Middle frontal gyrus (tissue), 1 donor: Measurements from ENCODE around the gene CAMK2G.
A peak's percentile ranks its signal among the peaks of the same experiment; 100 is the strongest.

Experiments
- DNase-seq: peaks from one replicate; pipeline ENCODE4 v3.0.0-alpha.2; 2015; ENCODE audit warnings: low spot score; ENCODE audit errors: extremely low spot score

Gene CAMK2G

DNA sequence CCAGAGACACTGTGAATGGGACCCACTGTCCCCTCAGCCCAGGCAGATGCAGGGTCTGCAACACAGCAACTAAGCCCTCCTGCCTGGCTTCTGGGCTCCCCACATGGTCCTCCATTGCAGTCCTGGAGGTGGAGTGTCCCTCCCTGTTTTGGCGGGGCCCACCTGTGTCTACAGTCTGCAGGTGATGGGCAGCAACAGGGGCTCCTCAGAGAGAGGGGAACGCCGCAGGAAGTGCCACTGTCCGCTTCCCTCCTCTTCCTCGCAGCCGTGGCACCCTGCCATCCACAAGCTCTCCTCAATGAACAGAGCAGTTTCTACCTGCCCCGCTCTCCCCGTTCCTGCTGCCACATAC is 9.3 kb downstream of the CAMK2G start:
- no peak for DNase-seq

DNA sequence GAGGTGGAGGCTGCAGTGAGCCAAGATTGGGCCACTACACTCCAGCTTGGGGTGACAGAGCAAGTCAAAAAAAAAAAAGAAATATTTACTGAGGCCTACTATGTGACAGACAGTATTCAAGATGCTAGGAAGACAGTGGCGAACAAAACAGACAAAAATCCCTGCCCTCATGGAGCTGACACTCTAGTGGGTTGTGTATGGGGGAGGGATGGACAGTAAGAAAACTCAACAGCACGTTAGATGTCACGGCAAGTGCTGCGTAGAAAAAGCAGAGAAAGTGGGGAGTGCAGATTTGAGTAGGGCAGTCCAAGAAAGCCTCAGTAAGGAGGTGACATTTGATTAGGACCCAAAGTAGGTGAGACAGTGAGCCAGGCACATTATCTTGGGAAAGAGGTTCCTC is 10.1 kb downstream of the CAMK2G start:
- no peak for DNase-seq

DNA sequence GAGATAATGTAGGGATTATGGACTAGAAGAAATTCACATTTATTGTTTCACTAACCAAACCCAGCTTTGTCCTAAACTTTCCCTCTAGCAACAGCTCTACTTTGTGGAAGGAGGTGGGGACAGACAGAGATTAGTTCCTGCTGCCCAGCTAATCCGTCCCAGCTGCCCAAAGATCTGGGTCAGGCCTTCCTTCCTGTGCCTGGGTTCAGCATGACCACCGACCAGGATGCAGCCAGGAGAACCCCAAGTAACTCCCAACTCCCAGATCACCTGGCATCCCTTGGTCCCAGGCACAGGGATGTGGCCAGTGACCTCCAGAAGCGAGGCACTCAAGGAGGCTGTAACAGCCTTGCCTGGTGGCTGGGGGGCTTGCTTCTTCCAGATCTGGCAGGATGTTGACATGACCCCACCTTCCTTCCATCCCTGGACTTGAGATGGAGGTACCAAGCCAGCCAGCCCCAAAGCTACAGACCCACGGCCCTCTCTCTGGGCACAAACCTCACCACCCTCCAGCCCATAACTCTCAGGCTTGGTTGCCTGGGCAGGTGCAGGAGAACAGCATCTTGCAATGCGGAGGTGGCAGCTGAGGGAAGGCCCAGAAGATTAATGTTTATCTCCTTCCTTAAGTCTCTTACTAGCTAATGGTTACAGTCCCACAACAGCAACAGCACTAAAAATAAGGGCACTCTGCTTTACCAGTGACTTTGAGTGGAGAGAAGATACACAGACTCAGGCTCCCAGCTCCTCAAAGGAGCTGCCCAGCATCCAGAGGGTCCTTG is 11.1 kb downstream of the CAMK2G start:
- DNase-seq: no peak

DNA sequence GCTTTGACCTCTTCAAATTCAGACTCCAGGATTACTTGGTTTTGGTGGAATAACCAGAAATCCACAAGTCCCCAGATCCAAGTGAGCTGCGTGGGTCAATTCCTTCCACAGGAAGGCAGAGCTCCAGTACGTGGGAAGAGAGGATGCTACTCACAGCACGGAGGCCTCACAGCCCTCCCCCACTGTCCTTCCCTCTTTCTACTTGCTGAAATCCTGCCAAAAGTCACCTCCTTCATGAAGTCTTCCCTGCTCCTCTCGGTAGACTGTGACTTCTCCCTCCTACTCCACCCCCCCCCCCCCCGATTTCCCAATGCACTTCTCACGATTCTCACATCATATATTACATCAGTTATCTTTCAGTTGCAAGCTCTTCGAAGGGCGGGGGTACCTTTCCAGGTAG is 12.3 kb downstream of the CAMK2G start:
- DNase-seq: peak; percentile 48

DNA sequence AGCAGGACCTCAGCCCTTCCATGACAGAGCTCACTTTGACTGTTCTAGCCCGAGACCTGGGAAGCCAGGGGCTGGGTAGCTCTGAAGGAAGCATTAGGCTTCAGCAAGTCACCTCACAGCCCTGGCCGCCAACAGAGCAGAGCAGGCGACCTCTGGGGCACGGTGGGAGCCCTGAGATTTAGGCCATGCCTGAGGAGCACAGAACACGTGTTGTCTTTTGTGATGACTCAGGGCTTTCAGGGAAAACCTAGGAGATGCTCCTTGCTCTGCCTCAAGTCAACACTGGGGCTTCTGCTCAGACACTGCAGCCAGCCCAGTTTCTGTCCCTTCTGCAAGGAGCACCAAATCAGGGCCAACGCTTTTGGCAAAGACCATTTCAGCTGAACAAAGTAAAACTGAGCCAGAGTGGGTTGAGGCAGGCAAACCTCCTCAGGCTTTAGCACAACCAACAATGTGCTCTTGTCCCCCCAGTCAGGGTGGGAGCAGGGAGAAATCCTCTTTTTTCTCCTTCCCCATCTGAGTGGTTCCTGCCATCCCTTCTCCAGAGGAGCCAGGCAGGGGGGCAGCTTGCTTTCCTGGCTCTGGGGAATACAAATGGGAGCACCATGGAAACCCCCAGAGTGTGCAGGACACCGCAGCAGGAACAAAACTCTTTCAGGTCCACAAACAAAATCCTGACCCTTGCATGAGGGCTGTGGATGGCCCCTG is 14.4 kb downstream of the CAMK2G start:
- no peak for DNase-seq

DNA sequence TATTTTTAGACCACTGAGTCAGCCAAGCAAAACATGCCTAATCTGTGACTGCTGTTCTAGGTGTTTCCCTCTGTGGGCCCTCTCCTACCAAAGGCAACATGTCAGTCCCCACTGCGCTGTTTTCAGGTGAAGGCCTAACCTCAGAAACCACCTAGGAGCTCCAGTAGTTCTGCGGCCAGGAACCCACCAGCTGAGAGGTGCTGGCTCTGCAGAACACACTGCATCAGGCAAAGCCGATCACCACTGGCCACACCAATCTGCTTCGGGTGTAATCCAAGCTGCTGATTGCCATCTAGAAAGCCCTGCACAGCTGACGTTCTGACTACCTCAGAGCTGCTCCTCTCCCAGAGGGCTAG is 14.9 kb downstream of the CAMK2G start:
- no peak for DNase-seq

DNA sequence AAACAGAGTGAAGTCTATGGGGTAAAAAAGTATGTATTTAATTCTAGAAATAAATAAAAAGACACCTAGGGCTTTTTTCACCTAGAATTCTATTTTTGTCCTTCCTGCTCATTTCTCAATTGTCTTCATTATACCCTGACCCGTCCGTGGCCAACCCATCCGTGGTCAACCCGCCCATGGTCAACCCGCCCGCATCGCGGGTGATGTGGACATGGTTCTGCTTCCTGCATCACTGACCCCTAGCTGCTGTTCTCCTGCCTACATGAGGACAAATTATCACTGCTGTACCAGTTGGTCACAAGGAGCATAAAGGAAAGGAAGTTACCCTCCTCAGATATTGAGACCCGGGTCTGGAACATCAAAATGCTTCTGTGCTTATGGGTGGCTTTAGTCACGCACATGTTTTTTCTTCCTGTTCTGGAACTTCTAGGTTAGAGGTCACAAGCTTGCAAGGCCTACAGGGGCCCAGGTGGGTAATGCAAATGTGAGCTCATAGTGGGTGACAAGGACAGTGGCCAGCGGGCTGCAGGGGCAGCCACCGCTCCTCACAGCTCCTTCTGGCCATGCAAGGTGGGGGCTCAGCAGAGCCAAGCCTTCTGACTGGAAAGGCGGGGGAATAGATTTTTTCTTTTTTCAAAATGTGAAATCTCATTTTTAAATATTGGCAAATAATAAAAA is 15.5 kb downstream of the CAMK2G start:
- no peak for DNase-seq

DNA sequence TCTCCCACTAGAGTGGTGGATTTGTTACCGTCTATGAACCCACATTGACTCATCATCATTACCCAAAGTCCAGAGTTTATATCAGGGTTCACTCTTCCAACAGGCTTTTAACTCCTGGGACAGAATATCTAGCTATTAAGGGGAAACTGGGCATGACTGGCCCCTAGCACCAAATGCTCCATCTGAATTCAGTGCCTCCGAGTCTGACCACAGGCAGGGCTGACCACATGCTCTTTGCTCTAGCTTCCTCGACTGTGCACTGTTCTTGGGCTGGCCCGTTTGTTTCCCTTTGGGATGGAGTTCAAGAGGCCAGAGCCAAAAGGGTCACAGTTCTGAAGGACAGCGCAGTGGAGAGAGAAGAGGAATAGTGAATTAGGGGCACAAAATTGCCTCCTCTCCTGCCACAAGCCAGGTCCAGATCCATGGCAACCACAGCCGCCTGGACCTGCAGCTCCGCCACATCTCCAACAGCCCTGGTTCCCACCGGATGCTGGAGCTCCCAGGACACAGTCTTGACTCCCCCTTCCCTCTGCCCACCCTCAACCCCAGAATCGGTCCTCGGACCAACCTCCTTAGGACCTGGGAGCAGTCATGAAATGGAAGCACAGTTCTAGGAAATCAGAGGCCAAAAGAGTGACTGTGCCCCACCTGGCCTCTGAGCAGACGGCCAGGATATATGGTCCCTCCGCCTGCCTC is 16.2 kb downstream of the CAMK2G start:
- DNase-seq: no peak

DNA sequence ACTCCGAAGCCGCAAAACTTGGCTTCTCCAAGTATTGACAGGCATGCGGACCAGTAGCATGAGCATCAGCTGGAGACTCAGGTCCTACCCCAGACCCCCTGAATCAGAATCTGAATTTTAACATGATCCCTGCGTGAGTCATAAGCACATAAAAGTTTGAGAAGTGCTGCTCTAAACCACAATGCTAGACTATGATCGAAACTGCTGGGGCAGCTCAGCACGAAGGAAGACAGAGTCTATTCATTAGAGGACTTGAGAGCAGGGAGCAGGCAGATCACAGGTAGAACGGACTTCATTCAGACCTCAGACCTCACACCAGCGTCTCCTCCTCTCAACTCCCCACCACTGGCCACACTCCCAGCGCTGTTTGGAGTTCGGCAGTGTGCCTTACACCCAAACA is 16.9 kb downstream of the CAMK2G start:
- DNase-seq: no peak

DNA sequence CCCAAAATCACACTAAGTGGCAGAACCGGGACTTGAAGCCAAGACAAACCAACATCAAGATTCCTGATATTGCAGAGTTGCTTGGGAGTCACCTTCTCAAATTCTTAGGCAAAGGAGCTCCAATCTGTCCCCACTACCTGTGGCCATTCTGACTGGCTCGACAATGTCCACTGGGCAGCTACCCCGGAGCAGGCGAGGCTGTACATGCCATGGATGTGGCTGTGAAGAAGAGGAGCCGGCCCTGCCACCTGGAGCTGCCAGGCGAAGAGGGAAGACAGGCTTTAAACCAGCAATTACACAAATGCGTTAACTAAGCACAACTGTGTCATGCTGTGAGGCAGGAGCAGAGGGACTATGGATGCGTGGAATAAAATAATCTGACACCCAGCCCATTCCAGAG is 18.1 kb downstream of the CAMK2G start:
- no peak for DNase-seq

DNA sequence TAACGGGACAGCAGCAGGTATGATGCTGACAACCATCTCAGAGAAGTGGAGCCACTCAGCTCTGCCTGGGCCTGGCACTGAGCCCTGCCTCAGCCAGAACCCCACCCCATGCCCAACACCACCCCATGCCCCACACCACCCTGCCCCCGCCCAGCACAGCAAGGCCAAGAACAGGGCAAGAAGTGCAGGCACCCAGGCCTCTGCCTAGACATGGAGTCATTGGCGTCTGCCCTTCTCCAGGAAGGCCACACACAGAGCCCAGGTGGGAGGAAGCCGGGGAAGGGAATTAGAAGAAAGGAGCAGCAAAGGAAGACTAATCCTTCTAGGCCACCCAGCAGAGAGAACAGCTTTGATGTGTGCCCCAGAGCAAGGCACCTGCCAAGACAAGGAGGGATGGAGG is 18.9 kb downstream of the CAMK2G start:
- DNase-seq: no peak

DNA sequence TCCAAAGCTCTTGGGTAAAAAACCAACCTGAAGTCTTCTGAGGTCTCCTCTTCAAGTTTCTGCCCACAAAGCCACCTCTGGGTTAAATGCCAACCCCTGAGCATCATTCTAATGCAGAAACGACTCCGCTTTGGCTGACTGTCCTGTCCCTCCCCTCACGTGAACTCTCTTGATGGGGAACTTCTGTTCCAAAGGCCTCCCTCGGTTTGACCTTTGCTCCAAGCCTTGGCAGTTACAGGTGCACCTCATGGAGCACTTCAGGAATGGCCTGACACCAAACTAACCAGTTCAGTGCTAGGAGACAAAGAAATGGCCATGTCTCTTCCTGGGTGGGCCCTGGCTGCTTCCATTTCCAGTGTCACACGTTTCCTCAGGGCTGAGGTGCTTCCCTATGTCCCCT is 20.0 kb downstream of the CAMK2G start:
- no peak for DNase-seq

DNA sequence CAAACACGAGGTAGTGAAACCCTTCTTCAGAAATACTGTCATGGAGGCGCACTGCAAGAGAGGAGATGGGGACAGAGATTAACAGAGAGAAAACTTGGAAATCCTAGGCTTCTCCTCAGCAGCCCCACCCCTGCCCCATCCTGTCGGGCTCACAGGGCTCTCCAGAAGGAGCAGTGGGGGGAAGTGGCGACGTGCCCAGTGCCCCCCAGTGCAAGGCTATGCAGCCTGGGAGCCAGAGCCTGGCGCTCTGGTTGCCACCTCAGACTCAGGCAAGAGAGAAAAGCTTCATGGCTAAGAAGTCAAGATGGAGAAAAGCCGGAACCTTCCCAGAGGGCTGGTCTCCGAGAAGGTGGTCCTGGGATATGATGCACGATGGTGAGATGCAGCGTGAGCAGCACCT is 21.2 kb downstream of the CAMK2G start:
- DNase-seq: no peak

DNA sequence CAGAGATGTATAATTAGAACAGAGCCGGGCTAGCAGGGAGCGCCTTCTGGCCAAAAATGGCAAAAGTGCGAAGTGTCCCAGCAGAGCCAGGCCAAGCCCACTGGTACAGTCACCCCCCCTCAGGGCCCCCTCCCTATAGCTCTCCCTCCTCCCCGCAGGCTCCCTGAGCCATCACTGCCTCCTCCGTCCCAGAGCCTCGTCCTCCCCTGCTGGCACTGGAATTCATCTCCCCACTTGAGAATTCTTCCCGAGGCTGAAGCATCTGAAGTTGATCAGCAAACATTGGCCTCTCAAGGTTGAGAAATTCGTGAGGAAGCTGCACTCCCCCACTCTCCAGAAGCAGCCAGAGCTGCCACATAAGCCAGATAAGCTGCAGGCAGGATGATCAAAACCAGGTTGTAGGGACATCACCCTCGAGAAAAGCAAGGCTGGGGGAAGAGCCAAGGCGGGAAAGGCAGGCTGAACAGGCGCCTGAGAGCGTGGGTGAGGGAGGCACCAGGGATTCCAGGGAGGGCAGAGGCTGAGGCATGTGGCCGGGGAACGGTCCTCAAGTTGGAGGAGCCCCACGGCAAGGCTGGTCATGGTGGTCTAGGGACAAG is 23.4 kb downstream of the CAMK2G start:
- no peak for DNase-seq

DNA sequence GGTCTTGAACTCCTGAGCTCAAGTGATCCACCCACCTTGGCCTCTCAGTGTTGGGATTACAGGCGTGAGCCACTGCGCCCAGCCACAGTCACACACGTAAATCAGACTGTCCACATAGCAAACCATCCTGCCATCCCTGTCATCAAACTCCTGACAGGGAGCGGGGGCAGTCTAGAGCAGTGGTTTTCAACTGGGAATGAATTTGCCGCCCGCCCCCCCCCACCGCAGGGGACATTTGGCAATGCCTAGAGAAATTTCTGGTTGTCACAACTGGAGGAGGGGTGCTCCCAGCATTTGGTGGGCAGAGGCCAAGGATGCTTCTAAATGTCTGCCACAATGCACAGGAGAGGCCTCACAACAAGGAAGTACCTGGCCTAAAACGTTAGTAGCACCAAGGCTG is 24.1 kb downstream of the CAMK2G start:
- no peak for DNase-seq

DNA sequence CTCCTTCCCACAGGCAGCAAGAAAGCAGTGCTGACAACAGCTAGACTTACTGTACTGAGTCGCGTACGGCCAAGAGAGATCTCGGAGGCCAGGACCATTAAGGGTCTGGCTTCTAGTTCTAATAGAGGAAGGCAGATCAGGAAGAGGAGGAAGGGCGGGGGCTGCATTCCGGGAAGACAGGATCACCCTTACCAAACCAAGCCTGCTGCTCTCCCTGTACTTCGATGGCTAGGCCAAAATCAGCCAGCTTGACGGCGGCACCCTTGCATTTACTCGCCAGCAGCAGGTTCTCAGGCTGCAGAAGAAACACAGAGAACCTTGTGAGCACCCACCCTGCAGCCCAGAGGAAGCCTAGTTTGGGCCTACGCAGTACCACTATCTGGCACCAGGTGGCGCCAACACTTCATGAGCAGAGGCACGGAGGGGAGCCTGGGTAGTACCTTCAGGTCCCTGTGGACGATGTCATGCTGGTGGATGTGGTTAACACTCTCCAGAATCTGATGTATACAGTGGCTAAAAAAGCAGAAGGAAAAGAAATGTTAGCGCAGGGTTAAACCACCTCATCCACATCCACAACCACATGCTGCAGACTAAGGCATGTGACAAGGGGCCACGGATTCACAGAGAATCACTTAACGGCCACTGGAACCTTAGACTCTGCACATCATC is 25.4 kb downstream of the CAMK2G start:
- DNase-seq: peak; percentile 75

DNA sequence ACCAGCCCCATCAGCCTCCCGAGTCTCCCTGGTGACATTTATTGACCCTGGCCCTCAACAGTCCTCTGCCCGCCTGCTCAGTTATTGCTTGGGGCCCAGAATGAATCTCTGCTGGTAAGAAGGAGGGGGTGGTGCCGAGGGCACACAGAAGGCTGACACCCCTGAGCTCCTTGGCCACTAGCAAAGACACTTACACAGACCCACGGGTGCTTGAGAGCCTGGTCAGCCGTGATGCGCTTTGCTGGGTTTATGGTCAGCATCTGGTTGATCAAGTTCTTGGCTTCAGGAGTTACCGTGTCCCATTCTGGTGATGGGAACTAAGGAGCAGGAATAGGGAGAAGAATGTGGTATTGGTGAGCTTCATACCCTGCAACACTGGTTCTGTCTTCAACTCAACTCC is 27.3 kb downstream of the CAMK2G start:
- no peak for DNase-seq

DNA sequence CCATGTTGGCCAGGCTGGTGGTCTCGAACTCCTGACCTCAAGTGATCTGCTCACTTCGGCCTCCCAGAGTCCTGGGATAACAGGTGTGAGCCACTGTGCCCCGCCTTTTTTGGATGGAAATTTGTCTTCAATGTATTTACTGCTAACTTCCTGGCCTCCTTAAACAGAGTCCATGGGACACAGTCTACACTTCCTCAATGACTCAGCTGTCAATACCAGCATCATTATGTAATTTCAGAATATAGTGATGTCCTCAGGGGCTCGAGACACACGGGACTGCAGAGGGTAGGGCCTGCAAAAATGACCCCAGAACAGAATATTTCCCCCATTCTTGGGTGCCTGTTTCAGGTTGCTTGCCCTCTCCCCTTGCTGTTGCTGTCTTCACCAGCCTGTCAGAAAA is 31.1 kb downstream of the CAMK2G start:
- no peak for DNase-seq

DNA sequence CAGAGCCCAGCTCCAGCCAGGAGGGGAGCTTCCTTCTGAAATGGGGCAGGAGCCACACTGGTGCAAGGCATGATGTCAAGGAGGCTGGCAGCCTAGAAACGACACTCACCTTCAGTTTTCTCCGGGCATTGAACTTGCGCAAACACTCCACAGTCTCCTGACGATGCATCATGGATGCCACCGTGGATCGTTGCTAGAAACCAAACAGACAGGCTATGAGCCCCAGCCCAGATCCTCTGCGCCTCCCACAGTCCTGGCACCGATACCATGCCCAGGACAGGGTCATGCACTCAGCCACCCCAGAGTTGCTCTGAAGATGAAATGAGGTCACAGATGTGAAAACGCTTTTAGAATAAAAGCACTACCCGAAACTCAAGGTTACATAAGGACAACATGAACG is 32.0 kb downstream of the CAMK2G start:
- no peak for DNase-seq

DNA sequence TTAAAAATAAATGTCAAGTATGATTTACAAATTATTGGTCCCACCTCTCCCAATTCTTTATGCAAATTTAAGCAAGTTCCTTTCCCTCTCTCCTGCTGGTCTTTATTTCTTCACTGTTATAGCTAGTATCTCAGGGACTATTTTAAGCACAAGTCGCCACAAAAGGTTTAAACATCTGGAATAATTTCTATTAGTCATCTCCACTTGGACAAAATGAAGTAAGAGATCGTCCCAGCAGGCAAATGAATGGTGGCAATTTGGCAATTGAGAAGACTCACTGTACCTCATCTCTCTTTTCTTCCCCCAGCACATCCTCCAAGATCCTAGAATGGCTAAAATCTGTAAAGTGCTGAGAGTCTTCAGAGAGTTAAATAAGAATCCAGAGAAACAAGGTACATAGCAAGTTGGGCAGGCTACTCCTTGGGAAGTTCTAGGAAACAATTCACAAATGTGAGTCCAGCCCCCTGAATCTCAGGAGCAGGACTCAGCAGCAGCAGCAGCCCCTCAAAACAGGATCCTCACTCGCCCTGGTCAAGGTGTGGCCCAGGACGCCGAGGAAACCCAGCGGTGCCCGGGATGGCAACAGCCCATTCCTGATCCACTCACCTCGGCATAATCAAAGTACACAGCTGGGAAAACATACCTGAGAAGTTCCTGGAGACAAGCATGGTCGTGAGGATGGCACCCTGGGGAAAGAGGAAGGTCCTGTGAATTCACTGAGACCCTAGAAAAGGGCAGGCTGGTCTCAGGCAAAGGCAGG is 32.6 kb downstream of the CAMK2G start:
- no peak for DNase-seq

DNA sequence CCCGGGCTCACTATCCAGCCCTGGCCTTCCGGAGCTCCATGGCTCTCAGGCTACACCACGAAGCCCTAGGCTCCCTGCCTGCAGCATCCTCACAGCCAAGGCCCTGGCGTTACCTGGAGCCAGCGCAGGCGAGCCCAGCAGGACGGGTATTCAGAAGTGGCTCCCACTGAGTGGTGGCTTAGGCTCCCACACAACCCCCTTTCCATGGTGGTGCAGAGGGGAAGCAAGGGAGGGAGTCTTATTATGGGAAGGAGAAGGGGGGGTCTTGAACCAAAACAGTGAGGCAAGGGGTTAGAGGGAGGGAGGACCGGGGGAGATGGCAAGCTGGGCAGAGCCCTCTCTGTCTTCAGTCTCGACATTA is 33.3 kb downstream of the CAMK2G start:
- no peak for DNase-seq
